Raji (cell line): ENCODE measurements around the gene TMEM183A.

Experiments
- POLR2A ChIP-seq: IDR thresholded peaks from 2 replicates; pipeline ENCODE4 v1.6.1; 2011; ENCODE audit warnings: low read depth, low read length, control low read depth; ENCODE audit not compliant: insufficient read depth

Gene TMEM183A

GRCh38 chr1:203048555-203049051, 41.4 kb downstream of the TMEM183A start:
- no peak for TF ChIP-seq POLR2A

DNA sequence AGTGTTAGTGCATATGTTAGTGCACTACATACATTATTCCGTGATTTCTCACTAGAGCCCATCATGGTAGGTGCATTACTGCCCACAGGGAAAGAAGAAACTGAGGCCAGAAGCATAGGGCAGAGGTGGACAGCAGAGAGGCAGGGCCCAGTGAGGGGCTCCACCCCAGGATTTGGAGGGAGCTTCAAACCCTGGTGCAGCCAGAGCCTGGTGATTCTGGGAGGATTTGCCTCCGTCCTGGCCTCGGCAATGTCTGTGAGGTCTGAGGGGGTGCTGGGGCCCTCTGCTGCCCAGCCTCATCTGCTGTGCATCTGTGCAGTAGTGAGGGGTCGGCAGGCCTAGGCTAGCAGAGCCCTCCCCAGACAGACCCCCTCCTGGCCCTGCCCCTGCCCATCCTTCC, 41.9 kb downstream of the TMEM183A start:
- TF ChIP-seq POLR2A: no peak

GRCh38 chr1:203049576-203050180, 42.5 kb downstream of the TMEM183A start:
- TF ChIP-seq POLR2A: no peak

DNA sequence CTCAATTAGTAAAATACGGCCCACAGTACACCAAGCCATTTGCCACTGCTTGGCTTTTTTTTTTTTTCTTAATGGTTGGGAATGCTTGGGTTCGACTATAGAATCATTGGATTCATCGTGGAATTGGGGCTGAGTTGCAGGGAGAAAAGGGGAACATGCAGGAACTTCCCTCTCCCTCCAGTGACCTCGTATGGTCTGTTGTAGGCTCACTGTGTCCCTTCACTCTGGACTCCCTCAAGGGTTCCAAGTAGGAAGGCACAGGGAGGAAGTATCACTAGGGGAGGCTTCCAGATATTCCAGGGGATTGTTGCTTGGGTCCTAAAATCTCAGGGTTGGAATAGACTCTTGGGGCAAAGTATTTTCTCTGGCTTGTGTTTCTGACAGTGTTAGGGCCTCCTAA, 43.7 kb downstream of the TMEM183A start:
- TF ChIP-seq POLR2A: no peak

GRCh38 chr1:203051841-203052324, 44.7 kb downstream of the TMEM183A start:
- no peak for TF ChIP-seq POLR2A

DNA sequence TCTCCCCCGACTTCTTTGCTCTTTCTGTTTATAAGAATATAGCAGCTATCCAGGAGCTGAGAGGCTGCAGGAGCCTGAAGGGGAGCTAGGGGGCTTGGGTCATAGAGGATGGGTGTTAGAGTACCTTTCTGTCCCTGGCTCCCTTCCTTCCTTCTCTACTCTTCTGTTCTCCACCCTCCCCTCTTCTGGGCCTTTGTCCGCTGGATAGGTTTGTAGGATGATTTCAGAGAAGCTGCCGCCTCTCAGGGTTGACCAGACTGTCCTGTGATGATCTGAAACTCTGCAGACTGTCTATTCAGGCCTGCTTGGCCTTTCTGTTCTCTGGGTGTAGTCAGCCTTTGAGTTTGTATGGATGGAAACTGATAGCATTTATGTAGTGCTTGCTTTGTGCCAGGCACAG, 45.4 kb downstream of the TMEM183A start:
- no peak for TF ChIP-seq POLR2A

GRCh38 chr1:203054184-203054583, 47.0 kb downstream of the TMEM183A start:
- TF ChIP-seq POLR2A: no peak

DNA sequence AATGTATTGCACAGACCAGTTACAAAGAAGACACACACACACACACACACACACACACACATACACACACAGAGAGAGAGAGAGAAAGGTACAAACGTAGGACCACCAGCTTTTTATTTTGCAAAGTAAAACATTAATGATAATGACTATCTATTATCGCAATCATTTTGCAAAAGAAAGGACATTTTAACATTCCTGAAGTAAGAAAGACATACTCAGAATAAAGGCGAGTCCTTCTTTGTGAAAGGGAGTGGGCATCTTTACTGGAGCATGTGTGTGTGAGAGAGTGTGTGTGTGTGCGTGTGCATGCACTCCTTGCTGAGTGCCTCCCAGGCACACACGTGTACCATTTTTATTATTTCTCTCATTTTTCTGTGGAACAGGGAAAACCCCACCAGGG, 47.5 kb downstream of the TMEM183A start:
- TF ChIP-seq POLR2A: no peak

GRCh38 chr1:203055161-203055799, 48.1 kb downstream of the TMEM183A start:
- TF ChIP-seq POLR2A: no peak

- no peak for TF ChIP-seq POLR2A
These were observed 48.8 kb downstream of the TMEM183A start for GRCh38 chr1:203056012-203056411.

- TF ChIP-seq POLR2A: no peak
These were observed 49.3 kb downstream of the TMEM183A start for GRCh38 chr1:203056516-203056915.

GRCh38 chr1:203057911-203058675, 50.9 kb downstream of the TMEM183A start:
- no peak for TF ChIP-seq POLR2A

GRCh38 chr1:203058676-203058935, 51.4 kb downstream of the TMEM183A start:
- no peak for TF ChIP-seq POLR2A

- no peak for TF ChIP-seq POLR2A
These were observed 52.3 kb downstream of the TMEM183A start for GRCh38 chr1:203059485-203059884.

DNA sequence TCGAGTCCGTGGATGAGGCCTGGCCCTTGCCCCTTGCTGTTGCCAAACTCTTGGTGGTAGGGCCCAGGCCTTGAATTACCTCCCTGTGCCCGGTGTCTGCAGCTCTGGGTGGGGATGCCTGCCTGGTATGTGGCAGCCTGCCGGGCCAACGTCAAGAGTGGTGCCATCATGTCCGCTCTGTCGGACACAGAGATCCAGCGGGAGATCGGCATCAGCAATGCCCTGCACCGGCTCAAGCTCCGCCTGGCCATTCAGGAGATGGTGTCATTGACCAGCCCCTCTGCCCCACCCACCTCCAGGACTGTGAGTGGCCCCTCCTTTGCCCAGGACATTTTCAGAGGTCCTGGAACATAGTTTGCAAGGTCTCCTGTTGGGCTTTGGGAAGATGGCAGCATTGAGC, 52.9 kb downstream of the TMEM183A start:
- TF ChIP-seq POLR2A: no peak

DNA sequence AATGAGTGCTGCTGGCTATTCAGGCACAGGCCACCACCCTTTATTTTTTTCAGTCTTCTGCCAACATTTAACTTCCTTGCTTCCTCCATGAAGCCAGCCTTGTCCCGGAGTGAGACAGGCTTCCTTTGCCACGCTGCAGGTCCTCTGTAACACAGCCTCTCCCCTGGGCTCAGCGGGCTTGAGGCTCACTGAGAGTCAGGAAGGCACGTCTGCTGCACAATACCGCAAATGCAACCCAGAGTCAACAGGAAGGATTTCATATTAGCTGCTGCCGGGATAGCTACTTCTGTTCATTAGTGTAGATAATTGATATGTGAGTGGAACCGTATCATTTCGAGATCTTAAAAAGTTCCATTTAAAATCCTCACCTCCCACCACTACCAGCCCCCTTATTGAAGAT, 56.1 kb downstream of the TMEM183A start:
- no peak for TF ChIP-seq POLR2A
